ENCODE data around the gene SLC6A8. TPM values are rescaled to one million over a fixed set of nuclear protein-coding genes. Genes with fewer than 3 reads are reported as not detected.

Gene SLC6A8
- total RNA-seq, 1 experiment from 2014 or later = 27.4 TPM

DNA sequence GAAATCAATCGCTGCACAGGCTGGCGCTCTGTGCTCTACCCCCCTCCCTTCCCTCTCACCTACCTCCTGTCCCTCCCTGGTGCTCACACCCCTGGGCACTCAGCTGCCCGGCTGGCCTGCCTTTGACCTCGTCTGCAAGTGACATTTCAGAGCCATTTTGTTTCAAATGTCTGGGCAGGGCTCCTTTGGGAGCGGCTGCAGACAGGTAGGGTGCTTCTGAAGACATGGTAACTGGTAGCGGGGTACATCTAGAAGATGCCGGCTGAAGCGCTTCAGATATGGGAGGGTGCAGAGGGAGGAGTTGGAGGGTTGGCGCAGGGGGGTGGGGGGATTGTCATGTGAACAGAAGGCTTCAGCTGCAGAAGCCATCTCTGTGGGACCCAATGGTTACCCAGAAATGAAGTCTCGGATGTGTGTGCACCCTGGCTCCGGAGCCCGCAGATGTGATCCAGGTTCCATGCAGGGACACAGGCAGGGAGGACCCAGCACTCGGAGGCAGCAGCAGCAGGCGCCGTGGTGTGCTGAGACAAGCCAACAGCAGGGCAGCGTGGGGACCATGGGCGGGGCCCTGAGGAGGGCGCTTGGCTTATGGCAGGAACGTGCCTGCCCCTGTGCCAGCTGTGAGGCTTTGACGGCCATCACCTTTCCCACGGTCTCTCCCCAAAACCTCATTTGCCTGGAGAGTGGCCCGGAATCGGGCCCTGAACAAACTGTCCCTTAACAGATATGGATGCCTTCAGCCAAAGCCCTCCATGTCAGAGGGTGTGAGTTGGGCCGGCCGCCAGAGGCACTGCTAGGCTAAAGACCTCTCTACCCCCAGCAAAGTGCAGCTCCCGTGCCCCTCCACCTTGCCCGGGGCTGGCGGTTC lies 48.3 kb upstream of the SLC6A8 start:
- peaks cover 6% of the 10 kb centered on the region for H3K36me3 Mint-ChIP-seq (ENCODE audit: insufficient read depth, unreplicated experiment)
- no peak for DNase-seq
- TF ChIP-seq, protein P1, sequence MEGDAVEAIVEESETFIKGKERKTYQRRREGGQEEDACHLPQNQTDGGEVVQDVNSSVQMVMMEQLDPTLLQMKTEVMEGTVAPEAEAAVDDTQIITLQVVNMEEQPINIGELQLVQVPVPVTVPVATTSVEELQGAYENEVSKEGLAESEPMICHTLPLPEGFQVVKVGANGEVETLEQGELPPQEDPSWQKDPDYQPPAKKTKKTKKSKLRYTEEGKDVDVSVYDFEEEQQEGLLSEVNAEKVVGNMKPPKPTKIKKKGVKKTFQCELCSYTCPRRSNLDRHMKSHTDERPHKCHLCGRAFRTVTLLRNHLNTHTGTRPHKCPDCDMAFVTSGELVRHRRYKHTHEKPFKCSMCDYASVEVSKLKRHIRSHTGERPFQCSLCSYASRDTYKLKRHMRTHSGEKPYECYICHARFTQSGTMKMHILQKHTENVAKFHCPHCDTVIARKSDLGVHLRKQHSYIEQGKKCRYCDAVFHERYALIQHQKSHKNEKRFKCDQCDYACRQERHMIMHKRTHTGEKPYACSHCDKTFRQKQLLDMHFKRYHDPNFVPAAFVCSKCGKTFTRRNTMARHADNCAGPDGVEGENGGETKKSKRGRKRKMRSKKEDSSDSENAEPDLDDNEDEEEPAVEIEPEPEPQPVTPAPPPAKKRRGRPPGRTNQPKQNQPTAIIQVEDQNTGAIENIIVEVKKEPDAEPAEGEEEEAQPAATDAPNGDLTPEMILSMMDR (IDR thresholded peaks at IDR 0.05; ENCODE audit: unreplicated experiment) = no peak
- no peaks in the 10 kb centered on the region for H3K4me1 Mint-ChIP-seq (ENCODE audit: low read depth, unreplicated experiment)
- intact Hi-C loops (cut with micrococcal nuclease; ENCODE audit: unreplicated experiment) = no loop called here
- no peak overlapping the region for H3K4me3 Mint-ChIP-seq (ENCODE audit: low read depth, unreplicated experiment)
- H3K9me3 Mint-ChIP-seq (ENCODE audit: low read depth, unreplicated experiment) = no peaks in the 10 kb centered on the region
- H3K27ac Mint-ChIP-seq (ENCODE audit: unreplicated experiment) = no peak overlapping the region
- peaks cover 96% of the 10 kb centered on the region for H3K27me3 Mint-ChIP-seq (ENCODE audit: unreplicated experiment)
- no TSS peak for BruUV-seq (replicated peaks)
- CTCF ChIA-PET = interaction anchor here (0.5 kb wide), 1 partner anchor 97 kb away, joined by 3 read pairs; no protein-coding TSS in a partner anchor

DNA sequence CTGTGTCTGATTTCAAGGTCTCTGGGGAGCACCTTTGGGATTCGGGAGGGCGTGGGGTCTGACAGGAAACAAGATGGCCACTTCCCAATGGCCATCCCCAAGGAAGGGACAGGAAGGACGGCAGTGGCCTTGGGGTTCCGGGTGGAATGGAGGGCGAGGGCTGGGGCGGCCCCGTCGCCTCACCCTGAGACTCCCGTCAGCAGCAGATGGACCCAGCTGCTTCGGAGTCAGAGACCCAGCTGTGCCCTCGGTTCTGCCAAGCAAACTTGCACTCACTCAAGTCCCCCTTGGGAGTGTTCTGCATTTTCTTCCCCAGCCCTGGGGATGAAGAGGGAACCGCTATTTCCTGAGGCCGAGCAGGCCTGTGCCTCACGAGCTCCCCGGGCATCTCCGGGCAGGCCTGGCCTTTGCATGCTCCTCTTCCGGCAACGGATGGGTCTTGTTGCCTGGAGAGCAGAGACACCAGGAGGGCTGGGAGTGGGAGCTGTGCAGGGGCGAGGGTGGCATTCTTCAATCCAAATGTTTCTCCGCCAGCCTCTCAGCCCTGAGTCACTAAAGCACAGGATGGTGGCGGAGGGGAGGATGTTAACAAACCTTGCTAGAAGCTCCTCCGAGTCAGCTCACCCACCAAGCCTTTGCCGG lies 47.6 kb upstream of the SLC6A8 start:
- intact Hi-C loops (cut with micrococcal nuclease; ENCODE audit: unreplicated experiment) = no loop called here
- no peak for DNase-seq

DNA sequence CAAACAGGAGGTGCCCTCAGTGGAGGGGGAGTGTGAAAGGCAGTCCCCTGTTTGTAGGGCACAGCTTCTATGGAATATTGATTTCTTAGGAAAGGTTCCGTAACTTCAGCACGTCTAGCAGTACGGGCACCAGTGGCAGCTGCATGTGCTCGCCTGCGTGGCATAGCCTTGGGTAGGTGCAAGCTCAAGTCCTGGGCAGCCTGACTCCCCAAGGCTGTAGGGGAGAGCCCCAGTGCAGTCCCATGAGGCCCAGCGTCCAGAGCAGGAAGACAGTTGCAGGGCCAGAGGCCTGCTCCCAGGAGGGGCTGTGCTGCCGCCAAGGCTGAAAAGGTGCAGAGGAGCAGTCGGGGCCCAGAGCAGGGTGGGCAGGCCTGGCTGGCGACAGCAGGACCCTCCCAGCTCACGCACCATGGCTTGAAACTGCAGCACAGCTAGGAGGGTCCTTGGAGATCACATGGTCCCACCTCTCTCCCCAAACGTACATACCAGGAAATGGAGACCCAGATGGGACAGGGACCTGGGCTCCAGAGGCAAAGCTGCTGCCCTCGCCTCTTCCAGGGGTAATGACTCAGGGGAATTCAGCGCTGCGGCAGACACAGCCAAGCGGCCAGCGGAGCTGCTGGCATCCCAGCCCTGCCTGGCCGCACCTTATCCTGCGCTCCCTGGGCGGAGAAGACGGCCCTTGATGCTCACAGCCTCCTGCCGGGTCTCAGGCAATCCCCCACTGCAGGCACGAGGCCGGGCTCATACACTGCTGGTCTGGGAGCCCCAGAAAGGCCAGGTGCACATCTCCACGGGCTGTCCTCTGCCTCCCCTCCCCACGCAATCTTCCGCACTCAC lies 46.8 kb upstream of the SLC6A8 start:
- no peak for DNase-seq
- Mint-ChIP-seq H3K4me1 (ENCODE audit: low read depth, unreplicated experiment) (peaks cover 2% of the 10 kb centered on the region), H3K27me3 (ENCODE audit: unreplicated experiment) (peaks cover 96% of the 10 kb centered on the region), H3K9me3 (ENCODE audit: low read depth, unreplicated experiment) (no peaks in the 10 kb centered on the region), H3K27ac (ENCODE audit: unreplicated experiment) (no peak overlapping the region), H3K36me3 (ENCODE audit: insufficient read depth, unreplicated experiment) (peaks cover 6% of the 10 kb centered on the region), H3K4me3 (ENCODE audit: low read depth, unreplicated experiment) (no peak overlapping the region)
- TF ChIP-seq, protein P1 (IDR thresholded peaks at IDR 0.05; ENCODE audit: unreplicated experiment) = no peak
- intact Hi-C loops (cut with micrococcal nuclease; ENCODE audit: unreplicated experiment) = no loop called here
- no TSS peak for BruUV-seq (replicated peaks)
- CTCF ChIA-PET = no interaction called here

More for the DNA sequence above, 47.6 kb upstream of the SLC6A8 start:
- no TSS peak for BruUV-seq (replicated peaks)
- H3K4me3 Mint-ChIP-seq (ENCODE audit: low read depth, unreplicated experiment) = no peak overlapping the region
- H3K9me3 Mint-ChIP-seq (ENCODE audit: low read depth, unreplicated experiment) = no peaks in the 10 kb centered on the region
- H3K4me1 Mint-ChIP-seq (ENCODE audit: low read depth, unreplicated experiment) = no peaks in the 10 kb centered on the region
- H3K27ac Mint-ChIP-seq (ENCODE audit: unreplicated experiment) = no peak overlapping the region
- H3K36me3 Mint-ChIP-seq (ENCODE audit: insufficient read depth, unreplicated experiment) = peaks cover 6% of the 10 kb centered on the region
- peaks cover 96% of the 10 kb centered on the region for H3K27me3 Mint-ChIP-seq (ENCODE audit: unreplicated experiment)
- CTCF ChIA-PET = interaction anchor here (0.5 kb wide), 1 partner anchor 96 kb away, joined by 3 read pairs; no protein-coding TSS in a partner anchor
- TF ChIP-seq, protein P1 (IDR thresholded peaks at IDR 0.05; ENCODE audit: unreplicated experiment) = no peak

DNA sequence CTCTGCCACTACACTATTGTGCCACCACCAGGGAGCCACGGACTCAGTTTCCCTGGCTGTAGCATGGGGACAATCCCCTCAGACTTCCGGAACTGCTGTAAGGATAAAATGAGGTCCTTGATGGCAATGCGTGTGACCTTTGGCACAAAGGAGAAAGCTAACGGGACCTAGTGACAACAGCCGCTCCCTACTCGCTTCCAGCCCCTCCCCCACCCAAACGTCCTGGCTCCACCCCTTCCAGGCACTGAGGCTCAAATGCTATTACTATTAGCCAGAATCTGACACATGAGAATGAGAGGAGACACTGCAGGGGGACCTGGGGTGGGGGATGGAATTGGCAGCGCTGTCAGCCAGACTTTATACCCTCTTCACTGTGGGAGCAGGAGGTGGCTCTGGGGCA lies 46.1 kb upstream of the SLC6A8 start:
- TF ChIP-seq, protein P1 (IDR thresholded peaks at IDR 0.05; ENCODE audit: unreplicated experiment) = no peak
- peaks cover 7% of the 10 kb centered on the region for H3K4me1 Mint-ChIP-seq (ENCODE audit: low read depth, unreplicated experiment)
- intact Hi-C loops (cut with micrococcal nuclease; ENCODE audit: unreplicated experiment) = no loop called here
- H3K4me3 Mint-ChIP-seq (ENCODE audit: low read depth, unreplicated experiment) = no peak overlapping the region
- CTCF ChIA-PET = no interaction called here
- peaks cover 6% of the 10 kb centered on the region for H3K36me3 Mint-ChIP-seq (ENCODE audit: insufficient read depth, unreplicated experiment)
- H3K27me3 Mint-ChIP-seq (ENCODE audit: unreplicated experiment) = peaks cover 100% of the 10 kb centered on the region
- no peaks in the 10 kb centered on the region for H3K9me3 Mint-ChIP-seq (ENCODE audit: low read depth, unreplicated experiment)
- BruUV-seq (replicated peaks) = no TSS peak
- no peak overlapping the region for H3K27ac Mint-ChIP-seq (ENCODE audit: unreplicated experiment)
- no peak for DNase-seq

Measured in Calu3 (cell line).